CD4-positive, alpha-beta T cell treated with Interleukin-1 beta for 1 hour (primary cell): ENCODE data around the gene SPECC1L.

ENCODE experiments used
- DNase-seq, 2 donors: peaks; one replicate each; pipeline ENCODE4 v3.0.0-alpha.2; 2020 to 2022

SPECC1L gene

DNA sequence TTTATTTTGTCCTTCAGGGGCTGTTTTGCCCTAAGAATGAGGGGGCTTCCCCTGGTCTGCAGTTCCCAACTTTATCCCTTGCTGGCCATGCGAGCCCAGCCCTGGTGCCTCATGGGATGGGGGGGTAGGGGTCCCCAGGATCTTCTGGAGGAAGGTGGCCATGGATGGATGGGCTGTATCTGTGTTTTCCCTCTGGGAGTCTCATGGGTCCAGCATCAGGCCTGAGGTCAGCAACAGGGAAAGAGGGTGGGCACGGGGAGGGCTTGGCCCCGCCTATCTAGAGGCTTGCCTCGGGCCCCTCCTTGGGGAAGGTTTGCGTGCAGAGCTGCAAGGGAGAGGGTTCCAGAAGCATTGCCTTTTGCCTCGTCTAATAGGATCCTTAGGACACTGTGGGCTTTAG, 146.0 kb downstream of the SPECC1L start:
- no peak for DNase-seq

DNA sequence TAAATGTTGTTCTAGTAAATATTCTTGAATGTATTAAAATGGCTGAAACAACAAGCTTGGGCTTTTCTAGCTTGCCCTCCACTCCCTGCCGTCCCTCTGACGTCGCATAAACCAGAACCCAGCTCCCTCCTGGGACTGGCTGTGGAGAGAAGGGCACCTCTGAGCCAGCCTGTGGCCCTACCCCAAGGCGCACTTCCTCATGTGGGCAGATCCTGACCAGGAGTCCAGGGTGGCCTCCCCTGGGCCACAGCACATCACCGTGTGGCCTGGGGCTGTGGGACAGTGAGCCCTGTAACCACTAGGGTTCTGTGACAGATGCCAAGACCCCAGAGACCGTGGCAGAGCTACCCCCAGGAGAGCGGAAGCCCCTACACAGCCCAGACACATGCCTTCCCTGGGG, 146.6 kb downstream of the SPECC1L start:
- DNase-seq: no peak

- no peak for DNase-seq
Measured at GRCh38 chr22:24417901-24418641, 147.4 kb downstream of the SPECC1L start.

DNA sequence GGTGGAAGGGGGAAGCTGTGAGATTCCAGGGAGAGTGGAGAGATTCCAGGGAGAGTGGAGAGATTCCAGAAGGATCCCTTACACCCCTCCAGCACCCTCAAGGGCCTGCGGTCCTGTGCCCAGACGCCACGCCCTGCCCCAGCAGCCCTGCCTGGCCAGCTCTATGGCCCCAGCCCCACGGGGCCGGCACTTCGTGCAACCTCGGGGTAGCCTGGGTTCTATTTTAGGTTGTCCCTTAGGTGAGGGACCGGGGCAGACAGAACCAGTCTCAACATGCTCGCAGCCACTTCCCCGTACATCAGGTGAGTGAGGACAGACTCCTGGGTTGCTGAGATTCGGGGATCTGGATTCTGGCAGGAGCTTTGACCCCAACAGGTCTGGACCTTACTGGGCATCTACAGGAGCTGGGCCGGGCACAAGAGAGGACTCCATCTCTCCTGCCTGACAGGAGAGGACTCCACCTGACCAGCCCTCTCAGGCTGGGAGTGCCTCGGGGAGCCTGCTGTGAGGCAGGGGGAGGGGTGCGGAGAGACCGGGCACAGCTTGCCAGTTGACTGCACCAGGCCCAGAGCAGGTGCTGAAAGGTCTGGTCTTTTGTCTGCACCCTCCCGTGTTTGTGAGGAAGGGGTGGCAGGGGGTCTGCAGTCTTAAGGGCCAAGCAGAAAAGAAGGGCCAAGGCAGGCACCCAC, 148.3 kb downstream of the SPECC1L start:
- DNase-seq: no peak

GRCh38 chr22:24419475-24419850, 148.8 kb downstream of the SPECC1L start:
- no peak for DNase-seq

- DNase-seq: no peak
Measured at GRCh38 chr22:24420072-24420976, 149.7 kb downstream of the SPECC1L start.

- DNase-seq: no peak
Measured at GRCh38 chr22:24420977-24421343, 150.3 kb downstream of the SPECC1L start.

GRCh38 chr22:24421428-24421931, 150.8 kb downstream of the SPECC1L start:
- DNase-seq: peak; percentile 50 to 56

DNA sequence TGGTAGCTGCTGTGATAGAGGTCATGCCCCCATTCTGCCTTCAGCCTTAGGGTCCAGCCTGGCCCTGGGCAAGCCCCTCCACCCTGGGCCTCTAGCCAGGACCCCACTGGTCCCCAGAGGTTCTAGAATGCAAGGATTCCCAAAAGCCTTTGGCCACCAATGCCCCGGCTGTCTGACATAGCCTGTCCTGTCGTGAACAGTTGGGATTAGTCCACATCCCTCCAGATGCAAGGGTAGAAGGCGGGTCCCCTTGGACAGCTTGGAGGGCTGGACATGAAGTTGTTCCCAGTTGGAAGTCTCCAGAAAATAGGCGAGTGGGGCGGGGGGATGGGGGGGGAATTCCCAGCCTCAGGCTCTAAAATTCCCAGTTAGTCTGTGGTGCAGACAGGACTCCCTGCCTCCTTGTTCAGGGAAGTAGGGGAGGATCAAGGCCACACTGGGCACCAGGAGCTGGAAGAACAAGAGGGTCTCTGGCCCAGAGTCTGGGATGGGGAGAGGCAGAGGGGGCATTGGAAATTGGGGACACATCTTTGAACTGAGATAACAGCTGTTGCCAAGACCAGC, 151.6 kb downstream of the SPECC1L start:
- no peak for DNase-seq

DNA sequence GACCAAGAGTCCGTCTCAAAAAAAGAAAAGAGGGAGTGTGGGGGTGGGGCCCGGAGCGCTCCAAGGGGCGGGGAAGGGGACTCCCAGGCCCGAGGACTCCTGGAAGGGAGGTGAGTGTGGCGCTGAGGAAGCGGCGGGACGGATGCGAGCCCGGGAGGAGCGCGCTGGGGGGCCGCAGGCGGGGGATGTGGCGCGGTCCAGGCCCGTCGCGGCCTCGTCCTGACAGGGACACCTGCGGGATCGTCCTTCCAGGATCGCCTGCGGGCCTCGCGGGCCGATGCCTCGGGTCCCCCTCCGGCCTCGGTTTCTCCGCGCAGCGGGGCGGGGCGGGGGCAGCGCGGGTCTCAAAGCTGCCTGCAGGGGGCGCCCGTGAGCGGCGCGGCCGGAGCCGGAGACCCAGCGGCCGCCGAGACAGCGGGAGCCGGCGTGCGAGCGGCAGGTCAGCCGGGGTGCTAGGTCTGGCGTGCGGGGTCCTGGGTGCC, 152.9 kb downstream of the SPECC1L start:
- DNase-seq: peak; percentile 62 to 65

- peak; percentile 39 to 42 for DNase-seq
Measured at GRCh38 chr22:24424001-24424900, 153.6 kb downstream of the SPECC1L start.

DNA sequence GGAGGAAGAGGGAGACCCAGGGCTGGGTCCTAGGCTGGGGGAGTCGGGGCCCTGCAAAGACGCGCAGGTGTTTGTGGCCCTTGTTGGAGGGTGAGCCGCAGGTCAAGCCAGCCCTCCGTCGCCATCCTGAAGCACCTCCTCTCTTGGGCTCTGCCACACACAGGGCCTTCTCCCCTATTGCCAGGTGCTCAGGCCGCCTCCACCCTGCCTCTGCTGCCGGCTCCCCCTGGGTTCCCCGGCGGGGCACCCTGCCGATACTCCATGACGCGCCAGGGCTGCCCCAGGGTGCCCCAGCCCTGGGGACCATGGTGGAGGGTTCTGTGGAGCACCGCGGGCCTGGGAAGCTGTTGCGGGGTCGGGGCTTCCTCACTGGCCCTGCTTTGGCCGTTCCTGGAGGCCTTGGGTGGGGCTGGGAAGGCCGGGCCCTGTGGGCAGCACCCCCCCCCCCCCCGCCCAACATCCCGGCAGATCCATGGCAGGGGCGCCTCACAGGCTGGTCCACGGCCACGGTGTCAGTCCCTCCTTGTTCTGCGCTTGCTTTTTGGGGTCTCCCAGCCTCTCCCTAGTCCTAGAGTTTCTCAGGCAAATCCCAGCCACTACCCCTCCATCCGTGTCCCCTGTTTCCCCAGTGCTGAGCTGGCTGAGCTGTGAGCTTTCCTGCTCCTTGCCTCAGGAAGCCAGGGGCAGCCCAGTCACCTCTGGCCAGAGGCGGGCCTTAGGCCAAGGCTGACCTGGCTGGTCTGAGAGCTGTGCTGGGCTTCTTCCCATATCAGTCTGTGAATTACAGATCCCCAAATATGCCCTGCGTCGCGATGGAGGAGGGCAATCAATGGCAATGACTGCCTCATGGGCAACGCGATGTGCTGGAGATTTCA, 154.5 kb downstream of the SPECC1L start:
- no peak for DNase-seq

GRCh38 chr22:24426436-24426835, 155.8 kb downstream of the SPECC1L start:
- no peak for DNase-seq

DNA sequence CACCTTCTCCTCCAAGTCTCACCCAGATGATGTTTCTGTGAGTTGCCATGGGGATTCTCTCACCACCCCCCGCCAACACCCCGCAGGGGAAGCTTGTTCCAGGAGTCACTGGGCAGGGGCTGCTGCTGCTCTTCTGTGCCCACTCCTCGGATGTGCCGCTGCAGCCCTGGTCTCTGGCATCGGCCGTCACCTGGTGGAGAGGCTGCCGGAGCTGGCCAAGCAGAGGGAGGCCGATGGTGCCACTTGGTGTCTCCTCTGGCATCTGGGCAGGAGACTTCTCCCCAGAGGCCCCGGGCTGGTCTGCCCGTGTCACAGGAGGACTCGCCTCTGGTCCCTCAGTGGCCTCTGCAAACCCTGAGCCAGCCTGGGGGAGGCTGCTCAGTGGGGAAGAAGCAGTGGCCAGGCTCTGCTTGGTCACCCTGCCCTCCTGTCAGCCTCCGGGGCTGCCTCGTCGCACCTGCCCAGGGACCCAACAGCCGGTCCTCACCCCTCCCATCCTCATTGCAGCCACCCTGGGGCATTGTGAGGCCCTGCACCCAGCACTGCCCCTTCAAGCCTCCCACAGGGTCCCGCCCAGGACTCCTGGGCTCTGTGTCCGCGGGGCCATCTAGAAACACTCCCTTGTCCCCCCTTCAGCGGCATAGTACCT, 156.3 kb downstream of the SPECC1L start:
- DNase-seq: peak in 1 of 2 donors; percentile 20

- DNase-seq: peak; percentile 85 to 89
Measured at GRCh38 chr22:24427500-24428164, 157.0 kb downstream of the SPECC1L start, which contains the start of gene ADORA2A. Gene ADORA2A, plus strand, starts transcription at chr22:24427599. Its CDS starts 5,806 bp downstream, at chr22:24433405.

DNA sequence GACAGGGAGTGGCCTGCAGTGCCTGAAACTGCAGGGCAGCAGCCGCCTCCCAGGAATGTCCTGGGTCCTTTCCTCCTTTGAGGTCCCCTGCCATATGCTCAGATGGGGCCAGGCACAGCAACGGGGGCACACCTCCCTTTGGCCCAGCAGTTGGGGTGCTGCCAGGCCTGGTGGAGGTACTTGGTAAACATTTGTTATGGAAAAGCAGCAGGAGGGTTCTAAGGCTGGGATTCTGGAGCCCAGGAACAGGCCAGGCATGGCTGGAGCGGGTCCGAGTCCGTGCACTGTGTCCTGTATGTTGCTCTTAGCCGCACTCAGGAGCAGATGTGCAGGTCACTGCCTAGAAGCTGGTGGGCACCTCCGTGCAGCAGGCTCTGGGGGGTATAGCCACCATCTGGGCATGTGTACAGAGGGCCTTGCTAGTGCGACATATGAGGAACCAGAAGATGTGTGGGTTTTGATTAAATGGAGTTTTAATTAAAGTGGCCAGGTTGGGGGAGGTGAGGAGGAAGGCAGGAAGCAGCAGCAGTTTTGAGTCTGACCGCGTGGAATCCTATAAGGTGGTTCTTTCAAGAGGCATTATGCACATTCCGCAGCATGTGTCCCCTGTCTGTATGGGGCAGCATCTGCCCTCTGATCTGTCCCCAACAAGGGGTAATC, 158.2 kb downstream of the SPECC1L start:
- no peak for DNase-seq

DNA sequence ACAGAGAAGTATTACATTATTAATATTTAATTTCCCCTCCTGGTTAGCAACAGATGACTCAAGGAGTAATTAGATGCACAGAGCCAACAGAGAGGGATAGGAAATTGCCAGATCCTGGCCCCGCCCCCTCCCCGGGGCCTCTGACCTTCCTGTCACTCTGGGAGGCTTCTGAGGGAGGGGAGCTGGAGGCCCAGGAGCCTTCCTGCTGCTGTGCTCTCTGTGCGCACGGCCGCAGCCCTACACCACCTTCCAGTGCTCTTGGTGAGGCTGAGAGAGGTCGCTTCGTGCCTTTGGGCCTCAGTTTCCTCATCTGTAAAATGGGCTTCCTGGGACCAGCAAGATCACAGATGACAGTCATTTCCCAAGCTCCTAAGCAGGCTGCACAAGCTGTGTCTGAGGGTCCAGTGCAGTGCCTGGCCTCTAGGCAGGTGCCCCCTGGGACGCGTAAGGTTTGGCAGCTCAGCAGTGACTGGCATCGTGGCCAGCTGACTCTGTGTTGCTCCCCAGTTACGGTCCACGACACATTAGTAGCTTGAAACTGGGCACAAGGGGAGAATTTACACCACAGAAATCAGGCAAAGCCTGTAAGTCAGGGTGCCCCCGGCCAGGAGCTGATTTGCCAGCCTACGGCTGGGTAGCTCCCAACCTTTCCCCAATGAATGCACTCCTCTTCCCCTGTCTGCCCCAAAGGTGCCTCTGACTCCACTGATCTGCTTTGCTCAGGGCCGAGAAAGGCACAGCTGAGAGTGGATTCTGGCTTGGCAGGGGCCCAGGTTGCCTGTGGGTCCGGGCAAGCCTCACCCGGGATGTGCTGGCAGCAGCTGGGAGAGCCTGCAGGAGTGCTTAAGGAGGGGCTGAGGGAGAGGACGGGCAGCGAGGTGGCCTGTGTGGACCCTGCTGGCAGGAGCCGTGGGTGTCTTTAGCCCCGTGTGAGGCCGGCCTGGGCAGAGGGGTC, 159.1 kb downstream of the SPECC1L start:
- peak; percentile 64 to 73 for DNase-seq
